Posterior cingulate gyrus (tissue), 11 donors: ENCODE data around the gene BCL2L15.
"Not testable (repeated sequence)": the region's sequence is repeated elsewhere in the genome, so short reads cannot be mapped to it uniquely, and the experiment has no call there.

ENCODE experiments used
- DNase-seq, 10 donors: peaks; one replicate each; pipeline versions ENCODE4 v3.0.0 to v3.0.0-alpha.2; 2020 to 2021; ENCODE audit warnings: mixed read lengths in 3 of 10
- intact Hi-C: fragments of 100-400 bp; cut with DNase I; formaldehyde crosslinking; loops from one replicate; pipeline ENCODE4 v1.15.1; 2023

Gene BCL2L15

GRCh38 chr1:113874012-113874879 is 13.1 kb downstream of the BCL2L15 start:
- no peak for DNase-seq
- intact Hi-C loops = no loop called here

GRCh38 chr1:113872219-113872935 is 15.0 kb downstream of the BCL2L15 start:
- DNase-seq = no peak
- intact Hi-C loops = no loop called here

- intact Hi-C loops = no loop called here
- DNase-seq = no peak
Measured at GRCh38 chr1:113871597-113872113, 15.7 kb downstream of the BCL2L15 start, which contains the start of gene PTPN22. PTPN22 (minus strand) TSS chr1:113871712.

- DNase-seq = no peak
- intact Hi-C loops = no loop called here
Measured at GRCh38 chr1:113870778-113871177, 16.6 kb downstream of the BCL2L15 start.

- intact Hi-C loops = no loop called here
- DNase-seq = no peak
Measured at GRCh38 chr1:113868387-113869083, 18.8 kb downstream of the BCL2L15 start.

- no peak for DNase-seq
- intact Hi-C loops = no loop called here
Measured at GRCh38 chr1:113861641-113862040, 25.7 kb downstream of the BCL2L15 start.

GRCh38 chr1:113860891-113861290 is 26.5 kb downstream of the BCL2L15 start:
- DNase-seq = no peak
- intact Hi-C loops = no loop called here

GRCh38 chr1:113859478-113860175 is 27.8 kb downstream of the BCL2L15 start:
- intact Hi-C loops = no loop called here
- no peak for DNase-seq

- DNase-seq = no peak
- intact Hi-C loops = no loop called here
Measured at GRCh38 chr1:113858982-113859381, 28.4 kb downstream of the BCL2L15 start.

GRCh38 chr1:113858418-113858817 is 29.0 kb downstream of the BCL2L15 start:
- intact Hi-C loops = no loop called here
- no peak for DNase-seq

- intact Hi-C loops = no loop called here
- no peak for DNase-seq
Measured at GRCh38 chr1:113857776-113858175, 29.6 kb downstream of the BCL2L15 start.

- intact Hi-C loops = no loop called here
- no peak for DNase-seq
Measured at GRCh38 chr1:113856401-113856790, 31.0 kb downstream of the BCL2L15 start.

GRCh38 chr1:113855630-113856400 is 31.6 kb downstream of the BCL2L15 start:
- intact Hi-C loops = no loop called here
- no peak for DNase-seq

GRCh38 chr1:113854234-113854633 is 33.1 kb downstream of the BCL2L15 start:
- no peak for DNase-seq
- intact Hi-C loops = no loop called here

- intact Hi-C loops, DNase-seq: not testable (repeated sequence)
Measured at GRCh38 chr1:113852694-113853093, 34.7 kb downstream of the BCL2L15 start.

GRCh38 chr1:113850127-113850796 is 37.1 kb downstream of the BCL2L15 start:
- DNase-seq = no peak
- intact Hi-C loops = no loop called here

GRCh38 chr1:113849072-113849471 is 38.3 kb downstream of the BCL2L15 start:
- intact Hi-C loops = no loop called here
- DNase-seq = no peak

- DNase-seq = no peak
Measured at GRCh38 chr1:113846391-113847035, 40.9 kb downstream of the BCL2L15 start.

More at GRCh38 chr1:113846391-113847035, 40.9 kb downstream of the BCL2L15 start:
- intact Hi-C loops = no loop called here
